HUES6 (cell line): ENCODE results near the gene ZNF76.

ENCODE experiments used
- H3K27ac ChIP-seq: 2 replicates; pipeline ENCODE4 v1.7.0; 2013; ENCODE audit warnings: low read depth, mild to moderate bottlenecking, low read length, inconsistent platforms
- H3K27me3 ChIP-seq: 2 replicates; pipeline ENCODE4 v1.6.1; 2013; ENCODE audit warnings: low read length; ENCODE audit not compliant: control insufficient read depth, insufficient read depth
- H3K36me3 ChIP-seq: 2 replicates; pipeline ENCODE4 v1.6.1; 2013; ENCODE audit warnings: low read length; ENCODE audit not compliant: control insufficient read depth, insufficient read depth
- H3K4me1 ChIP-seq: 2 replicates; pipeline ENCODE4 v1.6.1; 2013; ENCODE audit warnings: low read length; ENCODE audit not compliant: control insufficient read depth, insufficient read depth
- H3K4me3 ChIP-seq: 2 replicates; pipeline ENCODE4 v1.5.1; 2013; ENCODE audit warnings: low read depth, low read length
- H3K9ac ChIP-seq: one replicate; pipeline ENCODE4 v1.6.1; 2013; ENCODE audit warnings: mild to moderate bottlenecking, low read length
- H3K9me3 ChIP-seq: 2 replicates; pipeline ENCODE4 v1.6.1; 2013; ENCODE audit warnings: low read depth, low read length; ENCODE audit not compliant: control insufficient read depth, insufficient read depth

Gene ZNF76

DNA sequence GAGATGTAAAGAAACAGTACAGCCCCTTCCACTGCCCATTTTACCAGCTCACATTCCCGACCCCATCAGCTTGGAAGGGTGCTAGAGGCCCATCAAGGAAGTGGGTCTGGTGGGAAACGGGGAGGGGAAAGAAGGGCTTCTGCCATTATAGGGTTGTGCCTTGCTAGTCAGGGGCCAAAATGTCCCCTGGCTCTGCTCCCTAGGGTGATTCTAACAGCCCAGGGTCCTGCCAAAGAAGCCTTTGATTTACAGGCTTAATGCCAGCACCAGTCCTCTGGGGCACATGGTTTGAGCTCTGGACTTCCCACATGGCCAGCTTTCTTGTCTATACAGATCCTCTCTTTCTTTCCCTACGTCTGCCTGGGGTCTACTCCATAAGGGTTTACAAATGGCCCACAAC lies 10.6 kb upstream of the ZNF76 start:
- Histone ChIP-seq H3K4me3 (no peak overlapping the region), H3K9me3 (no peaks in the 10 kb centered on the region), H3K27me3 (no peaks in the 10 kb centered on the region), H3K9ac (no peak overlapping the region), H3K36me3 (no peaks in the 10 kb centered on the region; the same call in none of the 2 replicates), H3K4me1 (peaks cover 17% of the 10 kb centered on the region), H3K27ac (no peak overlapping the region)

DNA sequence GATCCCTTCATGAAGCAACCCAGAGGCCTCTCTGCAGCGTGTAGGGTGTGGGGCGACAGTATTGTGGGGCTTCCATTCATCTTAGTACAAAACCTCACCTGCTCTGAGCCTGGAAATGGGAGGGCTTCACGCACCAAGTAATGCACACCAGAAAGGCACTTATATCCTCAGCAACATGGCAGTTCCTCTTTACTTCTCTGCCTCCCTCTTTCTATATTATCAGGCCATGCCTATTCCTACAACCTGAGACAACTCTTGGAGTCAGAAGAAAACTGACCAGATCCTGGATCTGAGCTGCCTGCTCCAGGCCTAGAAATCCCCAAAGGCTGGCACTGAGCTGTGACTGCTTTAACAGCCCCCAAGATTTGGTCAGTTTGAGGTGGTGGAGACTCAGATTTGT lies 7.6 kb upstream of the ZNF76 start:
- Histone ChIP-seq H3K27me3 (no peaks in the 10 kb centered on the region), H3K36me3 (no peaks in the 10 kb centered on the region), H3K4me3 (no peak overlapping the region), H3K9me3 (no peaks in the 10 kb centered on the region), H3K4me1 (peaks cover 17% of the 10 kb centered on the region), H3K9ac (no peak overlapping the region), H3K27ac (no peak overlapping the region)

DNA sequence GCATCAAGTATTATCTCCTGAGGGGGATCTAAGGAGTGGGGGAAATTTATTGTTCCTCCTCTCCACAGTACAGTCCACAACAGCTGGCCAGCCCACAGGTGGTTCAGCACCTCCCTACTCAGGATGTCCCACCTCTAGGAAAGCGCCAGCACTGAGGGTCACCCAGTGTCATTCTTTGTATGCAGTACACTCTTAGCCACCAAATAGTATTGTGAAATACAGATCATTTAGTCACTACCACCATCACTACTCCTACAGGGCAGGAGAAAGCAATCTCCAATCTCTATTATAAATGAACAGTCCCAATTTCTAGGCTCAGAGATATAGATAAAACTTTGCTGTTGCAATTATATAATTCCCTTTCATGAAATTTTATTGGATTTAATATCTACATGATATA lies 6.3 kb upstream of the ZNF76 start:
- no peak overlapping the region for H3K9ac ChIP-seq
- no peaks in the 10 kb centered on the region for H3K9me3 ChIP-seq
- H3K4me1 ChIP-seq = peaks cover 17% of the 10 kb centered on the region
- H3K27ac ChIP-seq = no peak overlapping the region
- H3K27me3 ChIP-seq = no peaks in the 10 kb centered on the region
- H3K4me3 ChIP-seq = no peak overlapping the region
- H3K36me3 ChIP-seq = no peaks in the 10 kb centered on the region

DNA sequence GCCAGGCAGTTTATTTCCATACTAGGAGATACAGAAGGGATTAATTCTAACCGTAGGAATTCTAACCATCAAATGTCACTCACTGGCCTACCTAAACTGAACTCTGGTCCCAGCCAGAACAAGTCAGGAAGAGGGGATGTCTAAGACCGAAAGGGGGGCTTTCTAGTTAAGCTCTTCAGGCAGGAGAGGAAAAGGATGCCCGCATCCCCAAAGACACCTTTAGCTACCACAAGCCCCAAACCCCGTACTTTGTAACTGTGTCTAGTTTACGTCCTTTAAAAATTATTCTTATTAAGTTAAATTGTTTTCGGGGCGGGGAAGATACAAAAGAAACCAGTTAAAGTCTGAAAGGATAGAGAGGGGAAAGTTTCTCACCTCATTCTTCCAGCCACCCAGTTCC lies 1.2 kb upstream of the ZNF76 start:
- Histone ChIP-seq H3K4me1 (peaks cover 7% of the 10 kb centered on the region; the same call in 1 of the 2 replicates), H3K27me3 (no peaks in the 10 kb centered on the region), H3K9me3 (no peaks in the 10 kb centered on the region), H3K27ac (no peak overlapping the region), H3K9ac (peak overlapping the region; percentile 81), H3K4me3 (peak overlapping the region; percentile 85), H3K36me3 (no peaks in the 10 kb centered on the region)

DNA sequence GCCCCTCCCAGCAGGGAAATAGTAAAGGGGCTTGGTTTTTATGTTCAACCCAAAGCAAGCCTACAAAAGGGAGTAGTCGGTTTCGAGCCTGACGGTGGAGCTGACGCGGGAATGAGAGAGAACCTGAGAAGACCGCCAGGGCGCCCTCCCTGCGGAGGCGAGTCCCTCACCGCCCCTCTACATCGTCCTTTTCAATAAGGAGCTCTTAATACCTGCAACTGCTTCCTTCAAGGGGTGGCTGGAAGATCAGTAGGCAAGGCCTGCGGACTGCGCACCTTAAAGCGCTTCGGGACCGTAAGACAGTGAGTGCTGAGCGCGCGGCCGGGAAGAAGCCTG lies 709 bp upstream of the ZNF76 start:
- H3K27ac ChIP-seq = no peak overlapping the region
- H3K27me3 ChIP-seq = no peaks in the 10 kb centered on the region
- H3K4me1 ChIP-seq = peaks cover 7% of the 10 kb centered on the region; the same call in 1 of the 2 replicates
- peak overlapping the region; percentile 81 for H3K9ac ChIP-seq
- H3K9me3 ChIP-seq = no peaks in the 10 kb centered on the region
- no peaks in the 10 kb centered on the region for H3K36me3 ChIP-seq
- peak overlapping the region; percentile 85 for H3K4me3 ChIP-seq

DNA sequence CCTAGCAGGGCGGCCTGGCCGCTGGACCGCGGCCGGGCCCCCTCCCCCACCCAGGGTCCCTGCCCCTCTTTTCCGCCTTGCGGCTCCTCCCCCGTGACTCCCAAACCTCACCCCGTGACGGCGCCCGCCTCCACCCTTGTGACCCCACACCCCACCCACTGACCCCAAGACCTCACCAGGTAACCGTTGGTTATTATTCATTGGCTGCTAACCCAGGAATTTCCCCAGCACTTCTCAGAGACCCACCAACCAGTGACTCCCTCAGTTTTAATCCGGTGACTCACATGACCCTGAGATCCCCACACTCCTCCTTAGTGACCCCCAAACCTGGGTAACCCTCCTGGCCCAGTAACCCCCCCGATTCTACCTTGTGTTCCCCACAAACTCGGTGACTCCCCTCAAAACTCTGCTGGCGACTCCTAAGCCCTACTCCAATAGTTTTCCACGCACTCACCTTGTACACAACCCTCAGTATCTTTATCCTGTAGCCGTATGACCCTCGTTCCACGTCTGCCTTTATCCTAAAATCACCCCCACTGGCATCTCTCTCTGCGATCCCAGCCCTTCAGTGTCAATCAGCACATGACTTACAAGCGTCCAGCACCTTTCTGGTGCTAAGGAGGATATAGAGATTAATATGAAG lies 534 bp downstream of the ZNF76 start:
- H3K36me3 ChIP-seq = no peaks in the 10 kb centered on the region
- H3K4me1 ChIP-seq = peaks cover 7% of the 10 kb centered on the region; the same call in 1 of the 2 replicates
- H3K9ac ChIP-seq = peak overlapping the region; percentile 93
- no peaks in the 10 kb centered on the region for H3K27me3 ChIP-seq
- H3K27ac ChIP-seq = peak overlapping the region; percentile 95
- H3K4me3 ChIP-seq = peak overlapping the region; percentile 85
- no peaks in the 10 kb centered on the region for H3K9me3 ChIP-seq

DNA sequence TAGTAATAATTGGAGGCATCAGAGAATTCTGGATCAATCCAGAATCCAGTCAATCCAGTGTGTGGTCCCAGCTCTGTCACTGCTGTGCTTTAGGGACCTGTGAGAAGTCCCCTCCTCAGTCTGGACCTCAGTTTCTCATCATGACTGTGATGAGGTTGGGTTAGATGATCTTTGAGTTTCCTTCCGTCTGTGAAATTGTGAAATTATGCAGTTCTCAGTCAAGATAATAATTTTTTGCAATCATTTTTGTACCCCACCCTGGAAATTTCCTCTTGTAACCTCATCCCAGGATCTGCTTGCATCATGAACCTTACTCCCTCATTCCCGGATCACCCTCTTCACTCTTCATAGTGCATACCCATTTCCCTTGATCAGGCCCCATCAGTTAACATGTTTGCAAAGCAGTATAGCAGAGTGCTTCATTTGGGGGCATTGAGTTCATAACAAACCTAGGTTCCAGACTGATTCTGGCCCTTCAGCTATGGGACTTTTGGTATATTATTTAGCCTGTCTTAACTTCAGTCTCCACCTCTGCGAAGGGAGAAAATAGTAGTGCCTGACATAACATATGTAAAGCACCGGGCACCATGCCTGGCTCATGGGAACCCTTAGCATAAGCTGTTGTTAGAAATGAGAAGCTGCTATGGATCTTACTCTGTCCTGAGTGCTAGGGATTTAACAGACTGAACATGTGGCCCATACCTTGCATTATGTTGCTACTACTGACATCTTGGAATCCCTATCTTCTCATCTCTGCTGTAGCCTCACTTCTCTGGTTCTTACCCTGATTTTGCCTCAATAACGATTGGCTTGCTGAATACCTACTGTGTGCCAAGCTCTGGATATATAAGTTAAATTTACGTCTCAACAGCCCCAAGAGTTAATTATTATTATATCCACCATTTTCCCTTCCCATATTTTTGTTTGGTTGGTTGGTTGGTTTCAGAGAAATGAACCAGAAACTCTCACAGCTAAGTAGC lies 1.3 kb downstream of the ZNF76 start:
- Histone ChIP-seq H3K9ac (peak overlapping the region; percentile 74), H3K27me3 (no peaks in the 10 kb centered on the region), H3K36me3 (no peaks in the 10 kb centered on the region), H3K4me3 (peak overlapping the region; percentile 85), H3K27ac (peak overlapping the region; percentile 95), H3K9me3 (no peaks in the 10 kb centered on the region), H3K4me1 (peaks cover 7% of the 10 kb centered on the region; the same call in 1 of the 2 replicates)

DNA sequence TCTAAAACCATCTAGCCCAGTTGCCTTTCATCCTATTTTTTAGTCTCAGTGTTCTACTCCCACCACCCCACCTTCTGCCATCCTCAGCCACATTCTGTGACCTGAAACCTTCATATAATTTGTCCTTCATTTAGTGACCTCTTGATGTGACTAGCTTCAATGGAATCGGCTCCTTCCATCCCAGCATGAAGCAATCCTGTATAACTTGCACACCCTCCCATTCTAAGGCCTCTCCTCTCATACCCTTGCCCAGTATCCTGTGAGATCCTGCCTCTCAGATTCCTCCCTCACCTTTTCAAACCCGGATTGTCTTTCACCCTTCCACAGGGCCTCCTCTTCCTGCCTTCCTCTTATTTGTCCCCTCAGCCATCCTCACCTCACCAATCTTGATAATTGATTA lies 3.1 kb downstream of the ZNF76 start:
- no peak overlapping the region for H3K27ac ChIP-seq
- H3K9me3 ChIP-seq = no peaks in the 10 kb centered on the region
- peaks cover 9% of the 10 kb centered on the region; the same call in 1 of the 2 replicates for H3K4me1 ChIP-seq
- no peak overlapping the region for H3K9ac ChIP-seq
- H3K36me3 ChIP-seq = no peaks in the 10 kb centered on the region
- H3K27me3 ChIP-seq = no peaks in the 10 kb centered on the region
- no peak overlapping the region for H3K4me3 ChIP-seq

DNA sequence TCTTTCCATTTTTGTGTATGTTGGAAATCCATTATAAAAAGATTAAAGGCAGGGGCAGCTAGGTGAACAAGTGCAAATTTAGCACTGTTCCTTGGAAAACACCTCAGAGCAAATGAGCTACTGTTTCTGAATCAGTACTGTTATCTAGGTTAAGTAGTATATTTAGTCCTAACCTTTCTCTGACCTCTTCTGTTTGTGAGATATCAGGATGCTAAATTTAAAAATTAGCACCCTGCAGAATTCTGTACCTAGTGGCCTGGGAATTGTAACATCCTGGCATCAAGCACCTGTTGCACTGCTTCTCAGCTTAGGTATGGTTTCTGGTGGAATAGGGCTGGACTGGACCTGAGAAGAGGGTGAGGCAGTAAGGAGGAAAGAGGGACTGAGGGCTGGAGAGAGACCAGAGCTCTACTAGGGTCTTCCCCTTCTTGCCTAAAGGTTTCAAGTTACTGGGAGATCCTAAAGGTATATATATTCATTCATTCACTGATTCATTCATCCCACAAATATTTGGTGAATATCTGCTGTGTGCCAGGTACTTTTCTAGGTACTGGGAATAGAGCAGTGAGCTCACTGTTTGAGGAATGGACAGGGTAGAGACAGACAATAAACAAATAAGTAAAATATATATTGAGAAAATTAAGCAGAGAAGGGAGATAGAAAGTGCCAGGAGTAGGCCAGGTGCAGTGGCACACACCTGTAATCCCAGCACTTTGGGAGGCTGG lies 5.2 kb downstream of the ZNF76 start:
- H3K9ac ChIP-seq = no peak overlapping the region
- no peak overlapping the region for H3K4me3 ChIP-seq
- no peaks in the 10 kb centered on the region for H3K9me3 ChIP-seq
- no peak overlapping the region for H3K27ac ChIP-seq
- H3K36me3 ChIP-seq = no peaks in the 10 kb centered on the region
- peaks cover 11% of the 10 kb centered on the region; the same call in 1 of the 2 replicates for H3K4me1 ChIP-seq
- no peaks in the 10 kb centered on the region for H3K27me3 ChIP-seq

DNA sequence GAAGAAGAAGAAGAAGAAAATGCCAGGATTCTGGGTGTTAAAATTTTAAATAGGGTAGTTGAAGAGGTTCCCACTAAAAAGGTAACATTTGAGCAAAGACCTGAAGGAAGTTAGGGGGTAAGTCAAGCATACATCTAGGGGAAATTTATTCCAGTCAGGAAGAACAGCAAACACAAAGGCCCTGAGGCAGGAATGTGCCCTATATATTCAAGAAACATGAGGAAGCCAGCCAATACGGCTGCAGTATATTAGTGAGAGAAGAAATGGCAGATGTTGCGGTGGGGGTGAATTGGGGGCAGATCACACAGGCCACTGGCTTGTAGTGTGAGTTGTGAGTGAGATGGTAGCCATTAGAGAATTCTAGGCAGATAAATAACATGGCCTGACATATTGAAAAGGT lies 6.0 kb downstream of the ZNF76 start:
- Histone ChIP-seq H3K9me3 (no peaks in the 10 kb centered on the region), H3K4me3 (no peak overlapping the region), H3K27ac (no peak overlapping the region), H3K27me3 (no peaks in the 10 kb centered on the region), H3K36me3 (no peaks in the 10 kb centered on the region), H3K9ac (no peak overlapping the region), H3K4me1 (peaks cover 8% of the 10 kb centered on the region; the same call in 1 of the 2 replicates)
